Measurements from ENCODE around the gene DOCK8. TPM values are rescaled to one million over a fixed set of nuclear protein-coding genes. Genes with fewer than 3 reads are reported as not detected.

Gene DOCK8
- total RNA-seq, 2 donors from 2014 or later, result 199 to 213 TPM

DNA sequence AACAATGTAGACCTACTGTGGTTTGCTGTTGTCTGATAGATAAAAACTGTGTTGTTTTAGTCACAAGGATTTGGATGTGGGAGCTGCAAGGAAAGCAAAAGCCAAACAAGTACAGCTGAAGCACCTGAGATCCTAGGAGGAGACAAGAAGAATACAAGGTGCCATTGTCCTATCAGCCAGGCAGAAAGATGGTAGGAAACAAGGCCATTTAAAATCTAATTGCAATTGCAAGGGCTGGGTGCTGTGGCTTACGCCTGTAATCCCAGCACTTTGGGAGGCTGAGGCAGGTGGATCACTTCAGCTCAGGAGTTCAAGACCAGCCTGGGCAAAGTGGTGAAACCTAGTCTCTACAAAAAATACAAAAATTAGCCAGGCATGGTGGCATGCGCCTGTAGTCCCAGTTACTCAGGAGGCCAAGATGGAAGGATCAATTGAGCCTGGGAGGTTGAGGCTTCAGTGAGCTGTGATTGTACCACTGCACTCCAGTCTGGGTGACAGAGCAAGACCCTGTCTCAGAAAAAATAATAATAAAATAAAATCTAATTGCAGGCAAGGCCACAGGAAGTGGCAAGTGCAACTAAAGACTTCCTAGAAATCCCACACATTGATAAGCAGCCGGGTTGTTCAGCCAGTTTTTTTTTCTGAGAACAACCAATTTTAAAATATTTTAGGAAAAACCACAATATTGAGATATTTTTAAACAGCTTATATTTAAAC is 22.6 kb downstream of the DOCK8 start:
- Mint-ChIP-seq H3K9me3 (peaks cover 7 to 14% of the 10 kb centered on the region in 2 donors), H3K4me1 (ENCODE audit: low read depth) (peaks cover 21% of the 10 kb centered on the region), H3K36me3 (ENCODE audit: insufficient read depth in 2 of 2) (peaks cover 8 to 18% of the 10 kb centered on the region in 2 donors), H3K4me3 (peak overlapping the region in 1 of 2 donors; percentile 7), H3K27ac (no peak overlapping the region), H3K27me3 (ENCODE audit: low read depth) (no peaks in the 10 kb centered on the region)
- ATAC-seq (replicated peaks in 1 of 2), result no peak
- DNase-seq, result no peak

DNA sequence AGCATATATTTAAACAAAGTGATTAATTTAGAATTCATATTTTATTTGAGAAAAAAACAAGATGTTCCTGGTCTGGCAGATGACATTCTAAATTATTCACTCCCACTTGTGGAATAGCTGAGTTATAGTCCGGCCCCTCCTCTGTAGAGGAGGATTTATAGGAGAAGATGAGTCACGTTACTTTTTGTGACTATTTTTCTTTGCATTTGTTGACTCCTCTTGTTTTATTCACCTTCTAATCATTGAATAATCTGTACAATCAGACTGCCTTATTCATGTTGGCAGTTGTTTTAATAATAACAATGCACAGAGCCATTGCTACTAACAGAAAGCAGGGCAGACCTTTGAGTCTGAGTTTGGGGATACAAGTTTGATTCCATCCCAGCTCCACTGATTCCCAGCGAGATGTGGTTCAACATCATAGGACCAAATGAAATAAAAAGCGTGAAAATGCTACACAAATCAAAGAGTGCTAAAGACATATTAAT is 23.2 kb downstream of the DOCK8 start:
- Mint-ChIP-seq H3K9me3 (peaks cover 7 to 14% of the 10 kb centered on the region in 2 donors), H3K36me3 (ENCODE audit: insufficient read depth in 2 of 2) (peaks cover 8 to 18% of the 10 kb centered on the region in 2 donors), H3K4me3 (peak overlapping the region in 1 of 2 donors; percentile 55), H3K4me1 (ENCODE audit: low read depth) (peaks cover 27% of the 10 kb centered on the region), H3K27me3 (ENCODE audit: low read depth) (no peaks in the 10 kb centered on the region), H3K27ac (peak overlapping the region; percentile 73)
- ATAC-seq (replicated peaks in 1 of 2) (no peak), DNase-seq (no peak)

DNA sequence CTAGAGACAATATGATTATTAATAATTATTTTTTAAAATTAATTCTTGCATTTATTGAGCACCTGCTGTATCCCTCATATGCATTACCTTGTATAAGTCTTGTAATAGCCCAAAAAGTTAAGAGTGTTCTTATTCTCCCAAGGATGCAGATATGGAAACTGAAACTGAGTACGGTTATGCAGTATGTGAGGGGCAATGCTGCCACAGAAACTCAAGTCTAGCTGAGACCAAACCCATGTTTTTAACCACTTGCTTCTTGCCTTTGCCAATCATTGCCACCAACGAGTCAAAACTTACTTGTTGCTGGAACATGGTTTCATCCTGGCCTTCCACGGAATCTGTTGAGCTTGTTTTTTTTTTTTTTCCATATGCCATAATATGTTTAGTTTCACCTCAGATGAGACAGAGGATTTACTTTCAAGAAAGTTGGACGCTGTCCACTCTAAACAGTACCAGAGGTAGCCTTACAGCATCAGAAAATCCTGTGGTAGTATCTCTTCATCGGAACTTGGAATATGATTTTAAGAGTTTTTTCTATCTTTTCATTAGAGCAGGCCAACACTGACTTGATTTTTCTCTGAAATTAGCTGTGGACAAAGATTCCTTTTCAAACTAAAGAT is 27.9 kb downstream of the DOCK8 start:
- DNase-seq (peak in 1 of 2 donors; percentile 9), ATAC-seq (replicated peaks in 1 of 2) (peak; percentile 68 to 79)
- H3K4me3 Mint-ChIP-seq, result peak overlapping the region in 1 of 2 donors; percentile 66

DNA sequence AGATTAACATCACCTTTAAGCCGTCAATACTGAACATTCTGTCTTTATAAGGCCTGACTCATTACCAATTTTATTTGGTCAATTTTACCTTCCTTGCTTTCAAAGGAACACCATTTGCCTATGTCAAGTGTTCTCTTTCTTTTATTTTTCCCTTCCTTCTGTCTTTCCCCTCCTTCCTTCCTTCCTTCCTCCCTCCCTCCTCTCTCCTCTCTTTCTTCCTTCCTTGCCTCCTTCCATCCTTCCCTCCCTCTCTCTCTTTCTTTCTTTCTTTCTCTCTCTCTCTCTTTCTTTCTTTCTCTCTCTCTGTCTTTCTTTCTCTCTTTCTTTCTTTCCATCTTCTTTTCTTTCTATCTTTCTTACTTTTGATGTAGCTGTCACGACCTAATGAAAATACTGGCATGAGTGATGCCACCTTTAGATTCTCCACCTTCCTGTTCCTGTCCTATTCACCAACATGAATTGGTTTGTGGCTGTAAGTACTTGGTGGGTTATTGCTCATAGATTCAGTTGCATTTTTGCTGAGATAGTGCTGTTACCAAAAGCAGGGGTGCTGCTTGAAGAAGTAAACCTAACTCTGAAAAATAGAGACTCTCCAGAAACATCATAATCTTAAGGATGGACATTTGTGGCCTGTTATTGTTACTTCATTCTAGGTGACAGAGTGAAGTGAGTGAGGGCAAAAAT is 33.8 kb downstream of the DOCK8 start:
- Mint-ChIP-seq H3K27me3 (ENCODE audit: low read depth) (peaks cover 5% of the 10 kb centered on the region), H3K4me1 (ENCODE audit: low read depth) (peaks cover 16% of the 10 kb centered on the region), H3K27ac (peak overlapping the region; percentile 67), H3K36me3 (ENCODE audit: insufficient read depth in 2 of 2) (peaks cover 0 to 1% of the 10 kb centered on the region in 2 donors), H3K9me3 (no peaks in the 10 kb centered on the region), H3K4me3 (peak overlapping the region; percentile 27 to 69)
- ATAC-seq (replicated peaks in 1 of 2), result peak; percentile 91 to 92
- DNase-seq, result peak in 1 of 2 donors; percentile 6

More for the DNA sequence above, 27.9 kb downstream of the DOCK8 start:
- Mint-ChIP-seq H3K27ac (peak overlapping the region; percentile 60), H3K27me3 (ENCODE audit: low read depth) (peaks cover 5% of the 10 kb centered on the region), H3K36me3 (ENCODE audit: insufficient read depth in 2 of 2) (no peaks in the 10 kb centered on the region), H3K4me1 (ENCODE audit: low read depth) (peaks cover 18% of the 10 kb centered on the region), H3K9me3 (no peaks in the 10 kb centered on the region)

DNA sequence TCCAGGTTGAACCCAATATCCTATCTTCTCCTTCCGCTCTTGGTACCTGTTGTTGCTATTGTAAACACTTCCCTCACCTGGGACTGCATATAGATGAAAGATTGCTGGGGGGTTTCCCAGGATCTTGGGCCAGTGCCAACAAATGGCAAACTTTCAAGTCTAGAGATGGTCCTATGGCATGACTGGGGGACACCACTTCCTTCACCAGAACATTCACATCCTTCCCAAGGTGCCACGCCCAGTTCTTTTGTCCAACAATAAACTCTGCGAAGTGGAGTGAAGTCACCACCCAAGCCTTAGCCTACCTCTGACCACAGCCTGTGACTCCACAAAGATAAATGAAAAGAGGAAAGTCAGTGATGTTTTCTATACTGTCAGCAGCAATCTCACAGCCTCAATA is 34.4 kb downstream of the DOCK8 start:
- H3K4me3 Mint-ChIP-seq, result peak overlapping the region; percentile 27 to 69
- peak; percentile 70 to 72 for ATAC-seq (replicated peaks in 1 of 2)
- H3K27ac Mint-ChIP-seq, result peak overlapping the region; percentile 22
- H3K9me3 Mint-ChIP-seq, result no peaks in the 10 kb centered on the region
- peaks cover 4% of the 10 kb centered on the region for H3K27me3 Mint-ChIP-seq (ENCODE audit: low read depth)
- H3K4me1 Mint-ChIP-seq (ENCODE audit: low read depth), result peaks cover 16% of the 10 kb centered on the region
- DNase-seq, result peak; percentile 31 to 37
- H3K36me3 Mint-ChIP-seq (ENCODE audit: insufficient read depth in 2 of 2), result peaks cover 0 to 1% of the 10 kb centered on the region in 2 donors

DNA sequence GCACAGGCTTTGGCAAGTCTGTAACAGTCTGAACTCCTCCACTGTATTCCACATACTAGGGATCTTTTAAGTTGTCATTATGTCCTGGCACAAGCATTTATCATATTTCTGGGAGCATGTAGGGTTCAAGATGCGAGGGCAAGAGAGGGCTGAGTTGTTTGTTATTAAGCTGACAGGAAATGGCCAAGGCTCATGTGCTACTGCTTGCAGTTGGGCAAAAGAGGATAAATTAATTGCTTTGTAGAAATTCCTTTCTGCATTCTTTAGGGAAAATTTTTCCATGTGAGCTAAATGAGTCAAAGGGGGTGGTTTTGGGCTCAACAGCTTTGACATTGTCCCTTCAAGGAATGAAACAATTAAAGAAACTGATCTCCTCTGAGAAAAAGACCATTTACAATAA is 35.4 kb downstream of the DOCK8 start:
- Mint-ChIP-seq H3K27ac (no peak overlapping the region), H3K27me3 (ENCODE audit: low read depth) (no peaks in the 10 kb centered on the region), H3K4me3 (no peak overlapping the region), H3K4me1 (ENCODE audit: low read depth) (peaks cover 16% of the 10 kb centered on the region), H3K9me3 (no peaks in the 10 kb centered on the region), H3K36me3 (ENCODE audit: insufficient read depth in 2 of 2) (peaks cover 0 to 1% of the 10 kb centered on the region in 2 donors)
- ATAC-seq (replicated peaks in 1 of 2) (no peak), DNase-seq (no peak)

DNA sequence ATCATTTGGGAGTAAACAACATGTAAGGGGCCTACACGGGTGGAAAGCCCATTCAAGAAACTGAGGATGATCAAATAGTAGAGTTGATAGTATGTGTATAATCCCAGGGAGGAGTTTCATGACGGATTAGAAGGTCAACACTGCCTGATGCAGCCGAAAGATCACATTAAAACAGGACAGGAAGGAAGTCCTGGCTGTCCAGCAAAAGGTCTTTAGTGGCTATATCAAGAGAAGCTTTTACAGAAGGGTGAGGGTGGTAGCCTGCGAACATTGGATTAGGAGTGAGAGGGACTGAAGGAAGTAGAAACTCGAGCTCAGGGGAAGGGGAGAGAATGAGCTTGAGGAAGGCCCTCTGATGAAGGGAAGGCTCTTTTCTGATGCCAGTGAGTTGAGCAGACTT is 36.0 kb downstream of the DOCK8 start:
- no peak overlapping the region for H3K4me3 Mint-ChIP-seq
- H3K9me3 Mint-ChIP-seq, result no peaks in the 10 kb centered on the region
- no peak overlapping the region for H3K27ac Mint-ChIP-seq
- DNase-seq, result no peak
- H3K4me1 Mint-ChIP-seq (ENCODE audit: low read depth), result peaks cover 16% of the 10 kb centered on the region
- H3K27me3 Mint-ChIP-seq (ENCODE audit: low read depth), result no peaks in the 10 kb centered on the region
- no peak for ATAC-seq (replicated peaks in 1 of 2)
- H3K36me3 Mint-ChIP-seq (ENCODE audit: insufficient read depth in 2 of 2), result peaks cover 0 to 1% of the 10 kb centered on the region in 2 donors

DNA sequence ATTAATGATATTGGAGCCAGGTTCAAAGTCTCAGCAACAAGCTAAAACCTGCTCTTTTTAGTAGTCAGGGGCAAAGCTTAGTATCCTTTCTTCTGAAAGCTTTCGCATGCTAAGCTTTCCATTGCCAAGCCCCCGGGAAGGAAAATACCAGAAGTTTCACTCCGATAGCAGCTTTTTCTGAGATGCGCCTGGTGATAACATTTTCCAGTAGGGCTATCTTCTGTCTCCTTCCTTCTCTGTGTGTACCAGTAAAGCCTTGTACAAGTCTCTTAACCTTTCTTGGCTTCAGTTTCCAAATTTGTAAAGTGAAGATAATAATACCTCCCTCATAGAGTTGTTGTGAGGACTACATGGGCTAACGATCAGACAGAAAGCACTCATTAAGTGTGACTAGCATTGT is 36.7 kb downstream of the DOCK8 start:
- Mint-ChIP-seq H3K9me3 (no peaks in the 10 kb centered on the region), H3K4me1 (ENCODE audit: low read depth) (peaks cover 16% of the 10 kb centered on the region), H3K36me3 (ENCODE audit: insufficient read depth in 2 of 2) (peaks cover 0 to 1% of the 10 kb centered on the region in 2 donors), H3K4me3 (no peak overlapping the region), H3K27ac (no peak overlapping the region), H3K27me3 (ENCODE audit: low read depth) (no peaks in the 10 kb centered on the region)
- no peak for ATAC-seq (replicated peaks in 1 of 2)
- no peak for DNase-seq

DNA sequence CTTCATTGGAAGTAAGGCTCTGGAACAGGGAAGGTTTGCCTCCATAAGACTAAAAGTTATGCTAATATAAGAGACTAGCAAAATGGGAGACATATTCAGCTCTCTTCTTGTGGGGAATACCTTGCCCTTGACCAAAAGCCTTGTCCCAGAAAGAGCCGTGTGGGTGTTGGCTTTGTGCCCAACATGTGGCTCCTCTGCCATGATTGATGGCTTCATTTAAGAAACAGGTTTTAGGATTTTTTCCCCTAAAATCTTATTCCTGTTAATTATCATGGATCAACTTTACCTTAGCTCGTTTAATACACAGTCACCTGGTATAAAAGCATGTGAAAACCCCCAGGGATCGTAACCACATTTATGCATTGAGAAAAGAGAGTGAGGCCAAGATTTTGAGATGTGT is 38.9 kb downstream of the DOCK8 start:
- H3K36me3 Mint-ChIP-seq (ENCODE audit: insufficient read depth in 2 of 2), result no peaks in the 10 kb centered on the region
- ATAC-seq (replicated peaks in 1 of 2), result no peak
- no peaks in the 10 kb centered on the region for H3K9me3 Mint-ChIP-seq
- H3K4me3 Mint-ChIP-seq, result no peak overlapping the region
- DNase-seq, result no peak
- H3K27ac Mint-ChIP-seq, result no peak overlapping the region
- H3K4me1 Mint-ChIP-seq (ENCODE audit: low read depth), result peaks cover 8% of the 10 kb centered on the region
- no peaks in the 10 kb centered on the region for H3K27me3 Mint-ChIP-seq (ENCODE audit: low read depth)

DNA sequence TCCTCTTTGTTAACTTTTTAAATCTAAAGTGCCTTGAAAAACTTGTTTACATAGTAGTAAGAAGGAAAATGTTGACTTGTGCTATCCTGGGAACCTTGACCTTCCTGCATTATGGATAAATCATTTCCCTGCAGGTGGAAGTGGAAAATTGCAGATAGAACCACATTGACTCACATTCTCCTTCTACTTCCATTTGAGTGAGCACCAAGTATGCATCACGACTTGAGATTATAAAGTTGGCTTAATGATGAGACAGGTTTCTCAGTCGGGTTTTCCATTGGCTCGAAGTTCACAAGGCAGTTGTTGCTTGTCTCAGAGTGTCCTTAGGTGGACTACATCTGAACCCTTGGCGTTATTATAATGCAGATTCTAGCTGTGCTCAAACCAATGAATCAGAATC is 39.9 kb downstream of the DOCK8 start:
- no peaks in the 10 kb centered on the region for H3K36me3 Mint-ChIP-seq (ENCODE audit: insufficient read depth in 2 of 2)
- no peaks in the 10 kb centered on the region for H3K27me3 Mint-ChIP-seq (ENCODE audit: low read depth)

DNA sequence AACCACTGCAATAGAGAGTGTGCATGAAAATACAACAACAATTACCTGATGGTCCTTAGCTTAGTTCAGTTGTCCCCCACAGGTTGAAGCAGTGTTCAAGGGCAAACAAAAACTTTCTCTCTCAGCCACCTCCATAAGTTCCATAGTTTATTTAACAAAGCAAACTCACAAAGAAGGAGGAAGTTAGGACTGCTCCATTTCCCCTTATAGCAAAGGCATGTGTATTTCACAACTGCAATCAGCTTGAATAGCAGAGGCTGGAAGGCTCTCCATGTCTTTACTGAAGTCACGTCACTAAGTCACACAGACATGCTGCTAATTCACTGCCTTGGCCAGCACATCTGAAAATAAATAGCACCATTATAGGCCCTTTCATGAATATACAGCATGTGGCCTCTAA is 43.3 kb downstream of the DOCK8 start:
- H3K4me1 Mint-ChIP-seq (ENCODE audit: low read depth), result no peaks in the 10 kb centered on the region
- H3K27ac Mint-ChIP-seq, result no peak overlapping the region
- no peaks in the 10 kb centered on the region for H3K9me3 Mint-ChIP-seq
- DNase-seq, result no peak
- ATAC-seq (replicated peaks in 1 of 2), result no peak
- H3K4me3 Mint-ChIP-seq, result no peak overlapping the region
- H3K36me3 Mint-ChIP-seq (ENCODE audit: insufficient read depth in 2 of 2), result no peaks in the 10 kb centered on the region
- H3K27me3 Mint-ChIP-seq (ENCODE audit: low read depth), result no peaks in the 10 kb centered on the region

More for the DNA sequence above, 39.9 kb downstream of the DOCK8 start:
- no peaks in the 10 kb centered on the region for H3K4me1 Mint-ChIP-seq (ENCODE audit: low read depth)
- no peak for ATAC-seq (replicated peaks in 1 of 2)
- no peaks in the 10 kb centered on the region for H3K9me3 Mint-ChIP-seq
- H3K27ac Mint-ChIP-seq, result no peak overlapping the region
- H3K4me3 Mint-ChIP-seq, result no peak overlapping the region
- DNase-seq, result no peak

DNA sequence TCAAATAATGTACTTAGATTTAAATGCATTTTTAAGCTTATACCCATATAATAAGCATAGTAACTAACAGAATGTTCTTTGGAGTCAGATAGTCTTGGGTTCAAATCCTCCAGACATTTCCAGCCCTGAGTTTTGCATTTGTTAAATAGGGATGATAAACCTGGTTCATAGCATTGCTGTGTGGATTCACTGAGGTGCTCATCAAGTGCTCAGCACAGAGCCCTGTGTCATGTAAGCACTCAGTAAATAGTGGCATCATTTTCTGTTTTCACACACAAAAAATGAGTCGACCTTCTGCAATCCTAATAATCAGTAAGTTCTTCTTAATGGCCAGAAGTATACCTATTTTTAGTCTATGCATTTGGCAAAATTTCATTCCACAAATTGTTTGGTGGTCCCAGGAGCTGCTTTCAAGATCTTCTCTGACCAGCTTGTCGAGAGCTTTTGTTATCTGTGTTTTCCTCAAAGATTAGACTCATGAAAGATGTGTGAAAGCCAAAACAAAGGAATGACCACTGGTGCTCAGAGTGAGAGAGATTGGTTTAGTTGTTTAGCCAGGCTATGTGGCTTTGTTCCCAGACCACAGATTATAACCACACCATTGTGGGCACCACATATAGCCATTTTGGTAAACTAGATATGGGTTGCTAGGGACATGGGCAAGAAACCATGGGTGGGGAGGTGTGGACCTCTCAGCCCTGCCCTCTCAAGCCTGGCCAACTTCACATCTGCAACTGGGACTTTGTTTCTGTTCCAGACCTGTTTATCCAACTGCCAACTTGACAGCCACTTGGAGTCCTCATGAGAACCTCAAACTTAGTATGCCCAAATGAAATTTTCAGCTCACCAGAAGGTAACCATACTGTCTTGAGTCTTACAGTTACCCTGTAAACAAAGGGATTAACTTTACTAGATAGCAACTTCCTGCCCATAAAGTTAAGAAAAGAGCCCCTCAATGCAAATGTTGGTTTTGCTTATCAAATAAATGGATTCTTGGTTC is 45.0 kb downstream of the DOCK8 start:
- DNase-seq, result no peak
- H3K4me1 Mint-ChIP-seq (ENCODE audit: low read depth), result peaks cover 8% of the 10 kb centered on the region

More for the DNA sequence above, 45.0 kb downstream of the DOCK8 start:
- Mint-ChIP-seq H3K27me3 (ENCODE audit: low read depth) (no peaks in the 10 kb centered on the region), H3K9me3 (no peaks in the 10 kb centered on the region), H3K4me3 (no peak overlapping the region), H3K27ac (no peak overlapping the region), H3K36me3 (ENCODE audit: insufficient read depth in 2 of 2) (no peaks in the 10 kb centered on the region)
- no peak for ATAC-seq (replicated peaks in 1 of 2)
